HG02852 (cell line): ENCODE measurements around the gene MCM3AP.
A peak's percentile ranks its signal among the peaks of the same experiment; 100 is the strongest.

ENCODE experiments used
- ATAC-seq: cut with Tn5 transposase; IDR thresholded peaks from one replicate; pipeline ENCODE4 v1.9.1; 2021; ENCODE audit warnings: mild to moderate bottlenecking, moderate library complexity; ENCODE audit not compliant: unreplicated experiment

Gene MCM3AP

DNA sequence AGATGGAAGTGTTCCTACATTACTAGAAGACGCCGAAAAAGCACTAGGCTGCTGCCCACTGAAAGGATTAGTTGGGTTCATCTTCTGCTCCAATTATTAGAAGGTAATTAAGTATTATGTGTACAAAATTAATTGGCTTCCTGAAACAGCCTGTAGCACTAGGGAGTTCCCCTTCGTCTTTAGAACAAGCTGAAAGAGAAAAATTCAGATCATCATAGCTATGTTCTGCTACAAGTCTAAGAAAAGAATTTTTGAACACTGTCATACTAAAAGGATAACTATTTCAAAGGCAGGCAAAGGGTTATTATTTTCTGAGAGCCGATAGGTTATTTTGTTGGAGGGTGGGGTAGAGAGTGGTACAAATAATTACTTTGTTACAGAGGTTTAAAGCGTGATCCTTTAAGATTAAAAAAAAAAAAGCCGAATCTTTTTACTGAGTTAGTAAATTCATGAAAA, at the start of gene MCM3AP:
TSS of gene MCM3AP (minus strand) at position 406 of the 456 bp plus-strand sequence. CDS start at position 81, 325 bp downstream.
- no peak for ATAC-seq

DNA sequence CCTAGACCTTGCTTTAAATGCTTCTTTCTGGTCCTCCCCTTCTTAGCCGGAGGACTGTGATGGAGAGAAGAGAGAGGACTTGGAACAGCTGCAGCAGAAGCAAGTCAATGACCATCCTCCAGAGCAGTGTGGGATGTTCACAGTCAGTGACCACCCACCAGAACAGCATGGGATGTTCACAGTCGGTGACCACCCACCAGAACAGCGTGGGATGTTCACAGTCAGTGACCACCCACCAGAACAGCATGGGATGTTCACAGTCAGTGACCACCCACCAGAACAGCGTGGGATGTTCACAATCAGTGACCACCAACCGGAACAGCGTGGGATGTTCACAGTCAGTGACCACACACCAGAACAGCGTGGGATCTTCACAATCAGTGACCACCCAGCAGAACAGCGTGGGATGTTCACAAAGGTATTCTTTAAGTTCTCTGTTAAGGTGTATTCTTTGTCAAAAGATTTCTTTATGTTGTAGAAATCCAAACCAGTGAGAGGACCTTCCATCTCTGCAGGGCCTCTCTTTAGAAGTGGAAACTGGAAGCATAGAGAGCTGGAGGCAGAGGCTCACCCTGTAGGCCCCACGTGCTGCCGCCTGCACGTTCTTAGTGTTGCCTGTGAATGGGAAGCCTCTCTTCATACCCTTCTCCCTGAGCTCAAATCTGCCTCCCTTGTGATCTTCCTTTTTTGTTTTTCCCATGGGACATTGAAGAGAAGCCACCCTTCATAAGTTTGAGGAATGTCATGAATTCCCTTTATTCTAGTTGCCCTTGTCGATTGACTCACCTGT, 49.1 kb upstream of the MCM3AP start:
- ATAC-seq, result no peak

DNA sequence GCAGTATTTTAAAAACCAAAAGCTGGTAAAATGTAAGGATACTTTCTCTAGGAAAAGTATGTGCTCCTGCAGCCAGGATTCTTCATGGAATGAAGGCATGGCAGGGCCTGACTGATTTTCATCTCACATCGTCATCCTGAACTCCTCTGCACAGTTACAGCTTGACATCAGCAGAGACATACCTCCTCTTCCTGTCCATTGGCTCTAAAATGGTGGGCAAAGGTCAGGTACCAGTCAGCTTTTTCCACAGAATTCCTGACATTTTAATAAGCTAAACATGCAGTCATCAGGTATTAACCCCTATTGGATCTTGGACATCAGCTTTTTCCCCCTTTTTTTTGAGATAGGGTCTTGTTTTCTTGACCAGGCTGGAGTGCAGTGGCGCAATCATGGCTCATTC, 44.4 kb upstream of the MCM3AP start:
- no peak for ATAC-seq

- no peak for ATAC-seq
Observed at GRCh38 chr21:46328151-46328550, 42.7 kb upstream of the MCM3AP start.

DNA sequence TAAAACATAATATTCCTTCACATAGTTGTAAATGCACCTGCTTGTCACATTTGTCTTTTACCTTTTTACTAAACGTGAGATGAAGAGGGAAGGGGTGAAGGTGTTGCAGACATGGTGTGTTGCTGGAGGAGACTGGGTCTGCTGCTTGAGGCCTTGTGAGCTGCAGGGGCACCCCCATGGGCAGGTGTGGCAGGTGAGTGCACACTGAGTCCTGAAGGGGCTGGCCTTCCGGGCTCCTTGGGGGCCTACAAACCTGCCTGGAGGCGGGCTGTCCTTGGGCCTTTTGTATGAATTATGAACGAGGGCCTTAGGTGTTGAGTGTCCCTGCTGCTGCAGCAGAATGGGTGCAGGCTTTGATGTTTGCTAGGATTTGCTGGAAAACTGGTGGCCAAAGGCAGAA, 42.3 kb upstream of the MCM3AP start:
- no peak for ATAC-seq

- ATAC-seq, result no peak
Observed at GRCh38 chr21:46326110-46326703, 40.8 kb upstream of the MCM3AP start.

- ATAC-seq, result no peak
Observed at GRCh38 chr21:46325073-46325912, 39.9 kb upstream of the MCM3AP start.

GRCh38 chr21:46324390-46325072, 39.1 kb upstream of the MCM3AP start:
- ATAC-seq, result peak; percentile 51

GRCh38 chr21:46323710-46324389, 38.4 kb upstream of the MCM3AP start, which contains the start of the genes C21orf58 and PCNT:
C21orf58 (minus strand) TSS chr21:46323870; CDS start chr21:46322738, 1,132 bp downstream.
PCNT (plus strand) TSS chr21:46324156; CDS start chr21:46324229, 73 bp downstream.
- peak; percentile 74 for ATAC-seq

DNA sequence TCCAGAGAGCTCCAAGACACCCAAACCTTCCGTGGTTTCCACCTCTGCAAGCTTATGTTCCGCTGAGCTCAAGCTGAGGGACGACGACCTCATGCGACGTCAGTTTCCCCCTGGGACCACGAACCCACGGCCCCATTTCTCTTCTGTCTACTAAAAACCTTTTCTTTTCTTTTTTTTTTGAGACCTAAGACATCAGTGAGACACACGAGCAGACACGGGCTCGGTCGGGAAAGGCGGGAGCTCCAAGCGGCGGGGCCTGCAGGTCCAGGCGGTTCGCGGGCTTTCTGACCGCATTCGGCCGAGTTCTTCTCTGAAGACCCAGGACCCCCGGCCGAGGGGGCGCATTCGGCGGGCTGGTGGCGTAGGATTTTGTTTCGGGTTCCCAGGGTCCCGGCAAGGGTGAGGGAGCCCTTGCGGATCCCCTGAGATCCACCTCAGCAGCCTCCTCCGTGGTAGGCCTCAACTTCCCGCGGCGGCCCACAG, 37.9 kb upstream of the MCM3AP start:
- ATAC-seq, result peak; percentile 7

DNA sequence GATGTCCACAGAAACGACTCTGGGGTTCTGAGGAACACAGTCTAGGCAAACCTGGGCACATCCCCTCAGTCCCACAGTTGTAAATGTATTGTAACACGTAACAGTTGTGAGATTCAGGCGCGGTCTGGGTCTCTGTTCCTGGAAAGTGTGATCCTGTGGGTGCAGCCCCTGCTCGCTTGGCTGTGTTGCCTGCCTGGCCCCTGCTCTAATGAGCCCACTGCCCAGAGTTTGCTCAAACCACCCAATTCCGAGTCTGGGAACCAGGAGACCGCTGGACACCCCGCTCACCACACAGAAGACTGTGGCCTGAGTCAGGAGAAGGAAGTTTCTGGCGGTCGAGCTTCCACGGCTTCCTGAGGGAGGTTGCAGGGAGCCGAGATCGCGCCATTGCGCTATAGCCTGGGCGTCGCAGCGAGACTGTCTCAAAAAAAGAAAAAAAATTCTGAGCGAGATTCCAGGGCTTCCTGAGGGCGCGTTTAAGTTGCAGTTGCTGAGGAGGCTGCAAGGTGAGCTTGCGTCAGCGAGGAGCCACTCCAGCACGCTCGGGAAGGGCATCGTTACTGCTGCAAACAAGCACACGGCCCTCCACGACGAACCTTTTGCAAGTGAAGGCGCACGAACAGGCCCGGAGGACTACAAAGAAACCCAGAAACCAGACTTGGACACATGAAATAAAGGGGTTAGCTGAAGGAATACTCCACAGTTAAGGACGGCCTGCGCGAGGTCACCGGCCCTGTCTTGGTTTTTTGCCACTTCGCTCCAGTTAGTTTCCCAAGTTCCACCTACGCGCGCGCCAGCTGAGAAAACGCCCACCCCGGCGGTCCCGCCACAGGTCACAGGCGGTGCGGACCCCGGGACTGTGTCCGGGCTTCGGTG, 37.2 kb upstream of the MCM3AP start:
- no peak for ATAC-seq

GRCh38 chr21:46320331-46320801, 35.0 kb upstream of the MCM3AP start:
- no peak for ATAC-seq

GRCh38 chr21:46319186-46319585, 33.8 kb upstream of the MCM3AP start:
- no peak for ATAC-seq

- ATAC-seq, result no peak
Observed at GRCh38 chr21:46318464-46318845, 33.0 kb upstream of the MCM3AP start.

- no peak for ATAC-seq
Observed at GRCh38 chr21:46317710-46318463, 32.5 kb upstream of the MCM3AP start.

DNA sequence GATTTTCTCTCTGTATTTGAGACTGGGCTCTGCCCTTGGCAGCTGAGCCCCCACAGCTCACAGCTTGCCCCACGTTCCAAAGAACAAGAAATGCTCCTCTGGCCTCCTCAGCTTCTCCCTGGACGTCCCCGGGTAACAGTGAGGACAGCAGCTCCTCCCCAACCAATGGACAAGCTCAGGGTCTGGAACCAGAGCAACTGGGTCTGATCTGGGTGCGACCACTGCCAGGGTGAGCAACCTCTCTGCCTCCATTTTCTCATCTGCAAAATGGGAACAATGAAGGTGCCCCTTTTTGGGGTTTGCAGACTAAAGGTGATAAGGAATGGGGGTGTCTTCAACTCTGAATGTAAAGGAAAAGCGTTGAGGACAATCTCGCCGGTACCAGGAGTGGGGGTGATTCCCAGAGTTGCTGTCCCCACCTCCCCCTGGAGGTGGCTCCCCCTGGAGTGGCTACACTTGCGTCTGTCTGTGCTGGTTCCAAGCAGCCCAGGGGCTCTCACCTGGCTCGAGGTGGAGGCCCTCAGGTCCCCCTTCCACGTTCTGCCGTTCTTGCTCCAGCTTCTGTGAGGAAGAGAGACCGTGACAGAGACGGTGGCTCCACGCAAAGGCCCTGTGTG, 31.4 kb upstream of the MCM3AP start:
- no peak for ATAC-seq

GRCh38 chr21:46314441-46315020, 29.1 kb upstream of the MCM3AP start:
- ATAC-seq, result no peak
